ENCODE measurements around the gene GFOD1. TPM values are rescaled to one million over a fixed set of nuclear protein-coding genes. Genes with fewer than 3 reads are reported as not detected.
A peak's percentile ranks its signal among the peaks of the same experiment; 100 is the strongest.

Gene GFOD1
- total and polyA plus RNA-seq, 4 donors, result 9.4 to 30.6 (median 17.6) TPM

DNA sequence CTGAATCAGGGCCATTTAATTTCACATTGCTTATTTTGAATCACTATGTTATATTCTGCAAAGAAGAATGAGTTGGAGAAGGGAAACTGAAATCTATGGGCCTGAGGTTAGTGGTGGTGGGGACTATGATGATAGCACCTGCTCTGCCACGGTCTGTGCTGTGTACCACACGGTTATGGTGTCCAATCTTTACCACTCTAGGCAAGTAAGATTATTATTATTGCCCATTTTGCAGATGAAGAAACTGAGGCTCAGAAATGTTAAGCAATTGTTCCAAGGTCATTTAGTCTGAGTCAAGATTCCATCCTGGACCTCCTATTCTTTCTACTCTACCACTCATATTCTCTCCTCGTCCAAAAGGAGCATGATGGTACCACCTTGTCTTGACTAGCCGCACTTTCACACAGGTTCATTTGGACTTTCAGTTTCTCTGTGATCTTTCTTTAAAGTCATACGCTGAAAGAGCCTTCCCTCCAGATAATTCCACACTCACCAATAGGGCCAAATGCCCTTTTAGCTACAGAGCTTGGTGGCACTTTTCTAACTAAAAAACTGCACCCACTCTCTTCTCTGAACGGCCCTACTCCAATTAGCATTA lies 56.2 kb downstream of the GFOD1 start:
- H3K4me3 ChIP-seq (ENCODE audit: low read depth, low read length), result no peak overlapping the region
- H3K27me3 ChIP-seq (ENCODE audit: control insufficient read depth, insufficient read depth, low read length), result no peaks in the 10 kb centered on the region
- H3K27ac ChIP-seq (ENCODE audit: low read depth, low read length), result no peak overlapping the region
- H3K36me3 ChIP-seq (ENCODE audit: control insufficient read depth, insufficient read depth, low read length), result no peaks in the 10 kb centered on the region
- no peaks in the 10 kb centered on the region for H3K9me3 ChIP-seq (ENCODE audit: control insufficient read depth, insufficient read depth, low read length)
- no peak for DNase-seq (ENCODE audit: low read depth in 4 of 6, low spot score in 6 of 6)
- 91% methylated on average over 3 of the region's 6 CpGs for WGBS (ENCODE audit: insufficient coverage)
- H3K4me1 ChIP-seq (ENCODE audit: control insufficient read depth, insufficient read depth, low read length), result peaks cover 21% of the 10 kb centered on the region

DNA sequence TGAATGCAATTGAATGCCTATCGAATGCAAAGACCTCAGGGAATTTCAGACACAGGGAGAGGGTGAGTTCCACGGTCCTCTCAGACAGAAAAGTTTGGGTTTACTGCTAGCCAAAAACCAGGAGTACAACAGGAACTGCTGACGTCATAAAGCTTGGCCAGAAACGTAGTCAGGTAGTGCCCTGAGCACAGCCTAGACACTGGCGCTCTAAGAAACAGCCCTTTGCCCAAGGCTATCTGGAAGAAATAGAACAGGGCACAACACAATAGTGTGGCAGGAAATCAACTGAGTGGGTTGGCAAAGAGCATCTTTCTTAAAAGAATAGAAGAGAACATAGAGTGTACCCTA lies 58.0 kb downstream of the GFOD1 start:
- Histone ChIP-seq H3K36me3 (ENCODE audit: control insufficient read depth, insufficient read depth, low read length) (no peaks in the 10 kb centered on the region), H3K4me1 (ENCODE audit: control insufficient read depth, insufficient read depth, low read length) (peaks cover 25% of the 10 kb centered on the region), H3K27me3 (ENCODE audit: control insufficient read depth, insufficient read depth, low read length) (no peaks in the 10 kb centered on the region), H3K4me3 (ENCODE audit: low read depth, low read length) (no peak overlapping the region), H3K9me3 (ENCODE audit: control insufficient read depth, insufficient read depth, low read length) (no peaks in the 10 kb centered on the region), H3K27ac (ENCODE audit: low read depth, low read length) (no peak overlapping the region)
- WGBS (ENCODE audit: insufficient coverage), result 66% methylated on average over 5 of the region's 5 CpGs
- no peak for DNase-seq (ENCODE audit: low read depth in 4 of 6, low spot score in 6 of 6)

DNA sequence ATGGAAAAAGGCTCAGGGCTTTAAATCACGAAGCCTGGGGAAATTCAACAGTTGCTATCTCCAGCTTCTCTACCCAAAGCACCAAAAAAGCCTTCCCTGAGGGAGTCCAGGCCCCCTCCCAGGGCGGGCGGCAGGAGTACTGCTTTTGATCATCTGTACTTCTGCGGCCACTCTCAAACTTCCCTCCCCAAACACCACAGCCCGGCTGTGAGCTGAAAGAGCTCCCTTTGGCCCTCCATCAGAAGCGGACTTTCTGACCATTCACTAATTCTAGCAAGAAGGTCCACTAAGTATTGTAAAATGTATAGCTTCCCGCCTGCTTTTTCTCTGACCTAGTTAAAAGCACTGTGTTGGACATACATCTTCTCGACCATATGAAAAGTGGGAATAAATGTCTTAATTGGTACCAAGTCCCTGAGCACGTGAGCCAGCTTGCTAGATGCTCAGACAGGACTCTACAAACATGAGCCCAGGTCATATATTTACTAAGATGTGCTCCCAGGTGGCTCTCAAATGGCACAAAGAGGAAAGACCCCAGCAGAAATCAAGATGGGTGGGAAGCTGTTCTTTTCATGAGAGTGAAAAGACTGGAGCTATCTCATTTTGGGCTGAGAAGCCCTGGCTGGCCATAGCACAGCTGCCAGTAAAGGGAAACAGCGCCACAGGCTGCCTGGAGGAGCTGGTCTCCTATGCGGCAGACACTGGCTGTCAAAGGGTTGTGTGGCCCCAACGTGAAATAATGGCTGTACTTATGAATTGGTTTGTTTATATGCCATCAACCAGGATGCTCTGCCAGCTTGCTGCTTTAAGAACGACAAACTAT lies 58.6 kb downstream of the GFOD1 start:
- WGBS (ENCODE audit: insufficient coverage), result 35% methylated on average over 8 of the region's 13 CpGs
- H3K27ac ChIP-seq (ENCODE audit: low read depth, low read length), result no peak overlapping the region

DNA sequence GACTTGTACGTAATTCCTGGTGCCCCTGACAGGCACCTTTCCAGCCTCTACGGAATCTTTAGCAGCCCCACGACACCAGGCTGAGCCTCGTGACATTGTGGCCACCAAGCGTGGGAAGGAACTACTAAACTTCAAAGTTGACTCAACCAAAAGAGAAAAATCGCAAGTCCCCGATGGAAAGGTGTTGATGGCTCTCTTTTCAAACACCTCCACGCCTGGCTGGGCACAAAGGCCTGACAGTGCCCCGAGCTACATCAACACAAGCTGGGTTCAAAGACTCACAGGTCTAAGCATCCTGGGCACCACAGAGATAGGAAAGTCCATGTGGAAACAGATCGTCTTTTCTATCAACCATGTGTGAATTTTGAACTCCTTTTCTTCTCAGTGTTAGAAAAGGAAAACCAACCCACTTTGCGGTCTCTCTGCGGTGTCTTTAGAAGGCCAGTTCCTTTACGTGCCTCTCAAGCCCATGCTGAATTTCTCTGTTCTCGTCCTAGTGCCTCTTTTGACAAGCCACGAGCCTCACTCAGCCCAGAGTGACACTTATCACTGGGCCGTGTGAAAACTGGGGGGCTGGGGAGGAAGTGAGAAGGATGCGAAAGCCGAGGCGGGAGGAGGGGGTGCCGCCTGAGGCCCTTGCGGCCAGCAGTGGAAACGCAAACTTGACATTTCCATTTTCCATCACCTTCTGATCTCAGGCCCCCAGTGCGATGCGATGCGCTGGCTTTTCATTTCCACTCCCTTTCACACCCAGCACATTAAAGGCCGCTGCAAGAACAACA lies 59.4 kb downstream of the GFOD1 start:
- no peak overlapping the region for H3K4me3 ChIP-seq (ENCODE audit: low read depth, low read length)
- DNase-seq (ENCODE audit: low read depth in 4 of 6, low spot score in 6 of 6), result peak in 1 of 6 donors; percentile 45
- no peak overlapping the region for H3K27ac ChIP-seq (ENCODE audit: low read depth, low read length)
- 58% methylated on average over 11 of the region's 26 CpGs for WGBS (ENCODE audit: insufficient coverage)
- H3K36me3 ChIP-seq (ENCODE audit: control insufficient read depth, insufficient read depth, low read length), result no peaks in the 10 kb centered on the region
- H3K4me1 ChIP-seq (ENCODE audit: control insufficient read depth, insufficient read depth, low read length), result peaks cover 25% of the 10 kb centered on the region
- no peaks in the 10 kb centered on the region for H3K9me3 ChIP-seq (ENCODE audit: control insufficient read depth, insufficient read depth, low read length)
- no peaks in the 10 kb centered on the region for H3K27me3 ChIP-seq (ENCODE audit: control insufficient read depth, insufficient read depth, low read length)

More for the DNA sequence above, 58.6 kb downstream of the GFOD1 start:
- H3K27me3 ChIP-seq (ENCODE audit: control insufficient read depth, insufficient read depth, low read length), result no peaks in the 10 kb centered on the region
- H3K4me1 ChIP-seq (ENCODE audit: control insufficient read depth, insufficient read depth, low read length), result peaks cover 25% of the 10 kb centered on the region
- no peak for DNase-seq (ENCODE audit: low read depth in 4 of 6, low spot score in 6 of 6)
- no peak overlapping the region for H3K4me3 ChIP-seq (ENCODE audit: low read depth, low read length)
- H3K9me3 ChIP-seq (ENCODE audit: control insufficient read depth, insufficient read depth, low read length), result no peaks in the 10 kb centered on the region
- H3K36me3 ChIP-seq (ENCODE audit: control insufficient read depth, insufficient read depth, low read length), result no peaks in the 10 kb centered on the region

DNA sequence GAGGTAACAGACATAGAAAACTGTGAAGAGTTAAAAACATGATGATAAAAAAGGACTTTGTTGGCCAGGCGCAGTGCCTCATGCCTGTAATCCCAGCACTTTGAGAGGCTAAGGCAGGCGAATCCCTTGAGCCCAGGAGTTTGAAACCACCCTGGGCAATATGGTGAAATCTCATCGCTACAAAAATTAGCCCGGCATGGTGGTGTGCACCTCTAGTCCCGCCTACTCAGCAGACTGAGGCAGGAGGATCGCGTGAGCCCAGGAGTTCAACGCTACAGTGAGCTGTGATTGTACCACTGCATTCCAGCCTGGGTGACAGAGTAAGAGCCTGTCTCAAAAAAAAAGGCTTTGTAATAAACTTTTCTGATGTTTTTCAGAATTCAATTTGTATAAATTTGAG lies 60.1 kb downstream of the GFOD1 start:
- no peaks in the 10 kb centered on the region for H3K36me3 ChIP-seq (ENCODE audit: control insufficient read depth, insufficient read depth, low read length)
- DNase-seq (ENCODE audit: low read depth in 4 of 6, low spot score in 6 of 6), result no peak
- H3K9me3 ChIP-seq (ENCODE audit: control insufficient read depth, insufficient read depth, low read length), result no peaks in the 10 kb centered on the region
- no peak overlapping the region for H3K27ac ChIP-seq (ENCODE audit: low read depth, low read length)
- WGBS (ENCODE audit: insufficient coverage), result 92% methylated on average over 2 of the region's 8 CpGs
- H3K4me3 ChIP-seq (ENCODE audit: low read depth, low read length), result no peak overlapping the region
- no peaks in the 10 kb centered on the region for H3K27me3 ChIP-seq (ENCODE audit: control insufficient read depth, insufficient read depth, low read length)
- peaks cover 28% of the 10 kb centered on the region for H3K4me1 ChIP-seq (ENCODE audit: control insufficient read depth, insufficient read depth, low read length)

DNA sequence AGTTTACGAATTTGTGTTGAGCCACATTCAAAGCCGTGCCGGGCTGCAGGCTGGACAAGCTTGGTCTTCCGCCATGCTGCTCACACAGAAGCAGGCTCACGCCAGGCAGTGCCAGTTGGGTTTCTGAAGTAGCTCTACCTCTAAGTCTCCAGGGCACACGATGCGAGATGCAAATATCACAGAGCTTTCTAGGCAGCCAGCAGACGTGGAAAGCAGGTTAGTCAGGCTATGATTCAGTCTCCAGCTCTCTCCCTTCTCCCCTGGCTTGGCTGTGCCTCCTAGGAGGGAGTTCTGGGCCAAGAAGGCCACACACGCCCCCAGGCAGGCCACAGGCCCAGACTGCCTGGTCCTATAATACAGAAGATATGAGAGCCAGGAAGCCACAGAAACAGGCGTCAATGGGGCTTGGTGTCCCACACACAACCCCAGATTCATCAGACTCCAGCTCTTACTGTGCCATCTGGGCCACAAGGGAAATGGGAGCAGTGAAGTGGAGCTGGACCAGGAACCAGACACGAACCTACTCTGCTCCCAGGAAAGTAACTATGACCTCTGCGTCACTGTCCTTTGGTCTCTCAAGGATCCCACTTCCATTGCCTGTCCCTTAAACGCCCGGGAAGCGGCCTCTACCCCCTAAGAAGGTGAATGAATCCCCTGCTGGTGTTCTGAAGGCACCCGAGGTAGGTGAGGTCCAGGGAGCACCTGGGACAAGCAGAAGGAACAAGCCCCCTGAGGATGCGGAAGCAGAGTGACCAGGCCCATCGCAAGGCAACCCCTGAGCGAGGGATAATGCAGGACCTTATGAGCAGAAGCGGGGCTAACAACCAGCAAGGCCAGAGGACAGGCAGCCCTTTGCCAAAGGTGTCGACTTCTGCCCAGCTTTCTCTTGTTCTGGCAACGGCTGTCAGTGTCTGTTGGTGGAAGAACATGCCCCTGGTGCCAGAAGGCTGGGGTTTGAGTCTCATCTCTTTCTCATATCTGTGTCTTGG lies 61.2 kb downstream of the GFOD1 start:
- Histone ChIP-seq H3K27me3 (ENCODE audit: control insufficient read depth, insufficient read depth, low read length) (no peaks in the 10 kb centered on the region), H3K4me1 (ENCODE audit: control insufficient read depth, insufficient read depth, low read length) (peaks cover 32% of the 10 kb centered on the region), H3K27ac (ENCODE audit: low read depth, low read length) (no peak overlapping the region), H3K36me3 (ENCODE audit: control insufficient read depth, insufficient read depth, low read length) (no peaks in the 10 kb centered on the region), H3K9me3 (ENCODE audit: control insufficient read depth, insufficient read depth, low read length) (no peaks in the 10 kb centered on the region), H3K4me3 (ENCODE audit: low read depth, low read length) (no peak overlapping the region)
- no peak for DNase-seq (ENCODE audit: low read depth in 4 of 6, low spot score in 6 of 6)
- WGBS (ENCODE audit: insufficient coverage), result 89% methylated on average over 20 of the region's 22 CpGs

DNA sequence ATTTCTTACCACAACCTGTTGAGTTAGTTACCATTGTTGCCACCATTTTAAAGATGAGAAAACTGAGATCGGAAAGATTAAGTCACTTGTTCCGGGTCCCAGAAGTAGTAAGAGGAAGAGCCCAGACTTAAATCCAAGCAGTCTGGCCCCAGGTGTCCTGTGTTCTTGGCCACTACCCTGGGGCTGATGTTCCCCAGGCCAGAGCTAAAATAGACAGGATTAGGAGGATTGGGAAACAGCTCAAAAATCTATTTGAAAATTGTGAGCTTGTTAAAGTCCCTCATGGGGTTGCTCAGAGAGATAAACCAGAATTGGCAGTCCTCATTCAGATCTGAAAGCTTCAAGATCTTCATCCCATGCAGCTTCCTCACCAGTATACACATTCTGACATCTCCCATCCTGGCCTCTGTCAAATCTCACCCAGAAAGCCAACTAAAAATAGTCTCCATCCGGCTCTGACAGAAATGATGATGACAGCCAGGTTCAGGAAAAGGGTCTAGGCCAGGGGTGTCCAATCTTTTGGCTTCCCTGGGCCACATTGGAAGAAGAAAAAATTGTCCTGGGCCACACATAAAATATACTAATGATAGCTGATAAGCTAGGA lies 62.0 kb downstream of the GFOD1 start:
- no peak for DNase-seq (ENCODE audit: low read depth in 4 of 6, low spot score in 6 of 6)
- H3K4me1 ChIP-seq (ENCODE audit: control insufficient read depth, insufficient read depth, low read length), result peaks cover 35% of the 10 kb centered on the region
- H3K27ac ChIP-seq (ENCODE audit: low read depth, low read length), result no peak overlapping the region
- no peaks in the 10 kb centered on the region for H3K9me3 ChIP-seq (ENCODE audit: control insufficient read depth, insufficient read depth, low read length)
- H3K27me3 ChIP-seq (ENCODE audit: control insufficient read depth, insufficient read depth, low read length), result no peaks in the 10 kb centered on the region
- no peaks in the 10 kb centered on the region for H3K36me3 ChIP-seq (ENCODE audit: control insufficient read depth, insufficient read depth, low read length)
- H3K4me3 ChIP-seq (ENCODE audit: low read depth, low read length), result no peak overlapping the region
- 50% methylated on average over 2 of the region's 3 CpGs for WGBS (ENCODE audit: insufficient coverage)

DNA sequence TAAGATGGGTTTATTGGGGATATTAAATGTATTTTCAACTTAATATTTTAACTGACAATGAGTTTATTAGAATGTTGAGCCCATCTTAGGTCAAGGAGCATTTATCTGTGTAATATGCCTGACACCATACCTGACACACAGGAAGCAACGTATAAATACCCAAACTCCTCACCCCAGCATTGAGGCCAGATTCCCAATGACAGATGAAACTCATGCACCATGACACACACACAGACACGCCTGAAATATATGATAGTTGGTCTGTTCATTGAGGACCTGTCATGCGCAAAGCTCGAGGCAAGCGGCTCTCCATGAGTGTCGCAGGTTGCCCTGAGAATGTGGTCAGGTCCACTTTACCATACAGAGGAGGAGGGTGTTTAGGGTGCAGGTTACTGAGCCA lies 64.1 kb downstream of the GFOD1 start:
- no CpG with 5 or more reads among the region's 6 CpGs for WGBS (ENCODE audit: insufficient coverage)
- no peak for DNase-seq (ENCODE audit: low read depth in 4 of 6, low spot score in 6 of 6)

More for the DNA sequence above, 64.1 kb downstream of the GFOD1 start:
- H3K27ac ChIP-seq (ENCODE audit: low read depth, low read length), result no peak overlapping the region
- H3K9me3 ChIP-seq (ENCODE audit: control insufficient read depth, insufficient read depth, low read length), result no peaks in the 10 kb centered on the region
- H3K4me1 ChIP-seq (ENCODE audit: control insufficient read depth, insufficient read depth, low read length), result peaks cover 32% of the 10 kb centered on the region
- H3K27me3 ChIP-seq (ENCODE audit: control insufficient read depth, insufficient read depth, low read length), result no peaks in the 10 kb centered on the region
- no peaks in the 10 kb centered on the region for H3K36me3 ChIP-seq (ENCODE audit: control insufficient read depth, insufficient read depth, low read length)
- no peak overlapping the region for H3K4me3 ChIP-seq (ENCODE audit: low read depth, low read length)
